Activated naive CD4-positive, alpha-beta T cell treated with anti-CD3 and anti-CD28 coated beads for 36 hours (primary cell): ENCODE measurements around the gene ACAD8. TPM values are rescaled to one million over a fixed set of nuclear protein-coding genes. Genes with fewer than 3 reads are reported as not detected.

Source experiments
- CTCF ChIA-PET: fragments of 350-600 bp; sonication (Branson Sonifier 250); formaldehyde crosslinking; loops from one replicate; lab custom pipeline; 2021; ENCODE audit warnings: antibody characterized with exemption; lab: Charles Lee
- DNase-seq: peaks from one replicate; pipeline ENCODE4 v3.0.0-alpha.2; 2020
- H3K27ac Mint-ChIP-seq: one replicate; pipeline ENCODE4 v1.8.0; 2021; ENCODE audit warnings: mild to moderate bottlenecking, mixed read lengths
- H3K27me3 Mint-ChIP-seq: one replicate; pipeline ENCODE4 v1.8.0; 2021; ENCODE audit warnings: low read depth, mixed read lengths
- H3K36me3 Mint-ChIP-seq: one replicate; pipeline ENCODE4 v1.8.0; 2021; ENCODE audit warnings: low read depth, mixed read lengths
- H3K4me1 Mint-ChIP-seq: one replicate; pipeline ENCODE4 v1.8.0; 2021; ENCODE audit warnings: low read depth, mixed read lengths
- H3K4me3 Mint-ChIP-seq: one replicate; pipeline ENCODE4 v1.8.0; 2021; ENCODE audit warnings: mild to moderate bottlenecking, moderate library complexity, mixed read lengths
- H3K9me3 Mint-ChIP-seq: one replicate; pipeline ENCODE4 v1.8.0; 2021; ENCODE audit warnings: mixed read lengths
- intact Hi-C: fragments of 100-400 bp; cut with micrococcal nuclease; formaldehyde crosslinking; loops from one replicate; pipeline ENCODE4 v1.15.1; 2023
- total RNA-seq, 2 experiments: library from RNA; stranded (reverse); gene quantifications; one replicate each; pipeline ENCODE4 v1.2.3, GENCODE V29; 2021

Gene ACAD8
- total RNA-seq, 2 experiments from 2014 or later = 14.8 to 17.6 TPM

DNA sequence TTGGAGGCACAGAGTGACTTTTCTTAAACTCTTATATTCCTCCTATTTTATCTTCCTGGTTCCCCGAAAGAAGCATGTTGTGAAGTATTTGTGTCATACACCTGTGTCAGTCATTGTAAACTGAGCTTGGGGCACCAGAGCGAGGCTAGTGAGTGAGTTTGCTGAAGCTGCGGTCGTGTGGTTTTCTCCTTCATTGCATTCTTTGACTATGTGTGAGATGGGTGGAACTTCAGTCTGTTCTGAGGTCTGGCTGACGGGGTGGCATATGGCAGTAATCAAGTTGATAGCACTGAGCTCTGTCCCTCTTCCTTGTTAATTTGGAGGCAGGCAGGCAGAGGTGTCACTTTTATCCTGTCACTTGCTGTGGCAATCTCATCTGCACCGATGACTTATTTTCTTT, 24.7 kb upstream of the ACAD8 start:
- peaks cover 54% of the 10 kb centered on the region for H3K4me1 Mint-ChIP-seq
- H3K27ac Mint-ChIP-seq = no peak overlapping the region
- no peaks in the 10 kb centered on the region for H3K27me3 Mint-ChIP-seq
- intact Hi-C loops = no loop called here
- DNase-seq = peak; percentile 56
- no peaks in the 10 kb centered on the region for H3K36me3 Mint-ChIP-seq
- H3K4me3 Mint-ChIP-seq = no peak overlapping the region
- no peaks in the 10 kb centered on the region for H3K9me3 Mint-ChIP-seq
- CTCF ChIA-PET = interaction anchor here (0.8 kb wide), 1 partner anchor 21 kb away, joined by 3 read pairs; no protein-coding TSS in a partner anchor

GRCh38 chr11:134229126-134229790, 24.1 kb upstream of the ACAD8 start:
- intact Hi-C loops = no loop called here
- H3K4me3 Mint-ChIP-seq = no peak overlapping the region

DNA sequence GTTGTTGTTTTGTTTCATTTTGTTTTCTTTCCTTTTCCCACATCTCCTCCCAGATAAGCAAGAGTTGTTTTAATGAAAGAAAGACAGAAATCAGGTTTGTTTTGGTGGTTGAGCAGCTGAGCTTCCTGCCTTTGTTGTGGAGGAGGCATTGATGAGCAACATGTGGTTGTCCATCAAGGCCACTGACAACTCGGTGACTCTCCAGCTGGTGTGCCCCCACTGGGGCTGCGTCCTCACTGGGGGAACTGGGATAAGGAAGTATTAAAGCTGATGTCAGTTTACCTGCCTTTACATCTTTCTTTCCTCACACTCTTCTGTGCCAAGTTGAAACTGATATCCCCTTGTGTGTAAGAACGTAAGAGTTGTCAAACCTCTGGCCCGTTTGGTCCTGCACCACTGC, 23.0 kb upstream of the ACAD8 start:
- Mint-ChIP-seq H3K4me3 (no peak overlapping the region), H3K9me3 (no peaks in the 10 kb centered on the region), H3K27ac (no peak overlapping the region), H3K4me1 (peaks cover 54% of the 10 kb centered on the region), H3K36me3 (peaks cover 3% of the 10 kb centered on the region), H3K27me3 (no peaks in the 10 kb centered on the region)
- CTCF ChIA-PET = interaction anchor here (1.0 kb wide), 1 partner anchor 13 kb away, joined by 3 read pairs; no protein-coding TSS in a partner anchor
- DNase-seq = no peak
- intact Hi-C loops = no loop called here

More at GRCh38 chr11:134229126-134229790, 24.1 kb upstream of the ACAD8 start:
- H3K9me3 Mint-ChIP-seq = no peaks in the 10 kb centered on the region
- no peak overlapping the region for H3K27ac Mint-ChIP-seq
- H3K36me3 Mint-ChIP-seq = no peaks in the 10 kb centered on the region
- DNase-seq = no peak
- H3K4me1 Mint-ChIP-seq = peaks cover 54% of the 10 kb centered on the region
- CTCF ChIA-PET = interaction anchor here (0.8 to 1.0 kb wide), 2 partner anchors 14 to 20 kb away, joined by 3 read pairs; no protein-coding TSS in a partner anchor
- no peaks in the 10 kb centered on the region for H3K27me3 Mint-ChIP-seq

DNA sequence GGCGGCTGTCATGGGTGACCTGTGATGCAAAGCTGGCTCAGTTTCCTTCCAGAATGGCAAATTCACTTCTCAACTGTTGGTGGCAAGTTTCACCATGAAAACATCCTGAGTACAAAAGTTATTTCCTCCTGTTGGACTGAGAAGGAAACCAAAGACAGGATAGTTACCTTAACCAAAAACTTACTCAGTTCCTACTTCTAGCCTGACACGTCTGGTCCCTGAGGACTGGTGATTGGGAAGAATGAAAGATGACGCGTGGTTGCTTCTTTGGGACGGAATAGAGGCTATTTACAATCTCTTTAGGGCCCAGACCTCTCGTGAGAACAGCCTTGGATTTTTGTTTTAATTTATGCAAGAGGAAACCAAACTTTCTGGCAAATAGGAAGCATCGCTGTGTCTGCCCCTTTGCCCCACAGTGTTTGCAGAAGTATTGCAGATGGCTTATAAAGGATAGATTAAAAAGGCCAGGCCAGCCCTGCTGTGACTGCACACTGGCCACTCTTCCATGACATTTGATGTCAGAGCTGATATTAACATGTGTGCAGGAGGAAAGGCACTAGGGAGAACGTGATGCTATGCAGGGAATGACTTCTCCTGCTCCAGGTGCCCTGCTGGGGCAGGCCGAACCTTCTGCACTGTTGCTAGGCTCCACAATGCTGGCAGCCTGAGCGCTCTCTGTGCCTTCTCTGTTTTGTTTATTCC, 21.3 kb upstream of the ACAD8 start:
- CTCF ChIA-PET = no interaction called here
- Mint-ChIP-seq H3K4me1 (peaks cover 37% of the 10 kb centered on the region), H3K36me3 (peaks cover 3% of the 10 kb centered on the region), H3K4me3 (no peak overlapping the region), H3K27me3 (no peaks in the 10 kb centered on the region), H3K27ac (no peak overlapping the region), H3K9me3 (no peaks in the 10 kb centered on the region)
- intact Hi-C loops = no loop called here
- no peak for DNase-seq

GRCh38 chr11:134233729-134234179, 19.6 kb upstream of the ACAD8 start:
- H3K27ac Mint-ChIP-seq = no peak overlapping the region
- H3K4me3 Mint-ChIP-seq = no peak overlapping the region
- H3K9me3 Mint-ChIP-seq = no peaks in the 10 kb centered on the region
- peaks cover 12% of the 10 kb centered on the region for H3K36me3 Mint-ChIP-seq
- no peak for DNase-seq
- CTCF ChIA-PET = interaction anchor here (1.2 to 1.6 kb wide), 2 partner anchors 10 to 28 kb away, joined by 3 to 6 read pairs; no protein-coding TSS in a partner anchor
- intact Hi-C loops = no loop called here
- H3K27me3 Mint-ChIP-seq = no peaks in the 10 kb centered on the region
- peaks cover 21% of the 10 kb centered on the region for H3K4me1 Mint-ChIP-seq

DNA sequence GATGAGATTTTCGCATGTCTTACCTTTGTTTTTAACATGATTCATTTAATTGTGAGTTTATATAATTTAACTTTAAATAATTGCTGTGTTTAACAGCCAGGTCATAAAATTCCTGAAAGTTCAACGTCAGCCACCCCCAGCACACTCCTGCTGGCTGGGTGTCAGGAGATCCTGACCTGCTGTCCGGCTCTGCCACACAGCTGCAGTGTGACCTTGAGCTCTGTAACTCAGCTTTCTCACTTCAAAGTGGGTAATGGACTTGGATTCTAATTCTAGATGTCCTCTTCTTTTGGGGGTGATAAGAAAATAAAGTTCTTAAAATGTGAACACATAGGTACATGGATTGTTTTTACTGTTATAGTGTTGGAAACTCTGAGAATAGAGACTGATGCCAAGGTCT, 18.0 kb upstream of the ACAD8 start:
- H3K4me3 Mint-ChIP-seq = no peak overlapping the region
- H3K27me3 Mint-ChIP-seq = no peaks in the 10 kb centered on the region
- peaks cover 12% of the 10 kb centered on the region for H3K36me3 Mint-ChIP-seq
- no peak overlapping the region for H3K27ac Mint-ChIP-seq
- H3K4me1 Mint-ChIP-seq = peaks cover 6% of the 10 kb centered on the region
- intact Hi-C loops = no loop called here
- DNase-seq = no peak
- CTCF ChIA-PET = interaction anchor here (1.6 kb wide), 1 partner anchor 26 kb away, joined by 6 read pairs; no protein-coding TSS in a partner anchor
- no peaks in the 10 kb centered on the region for H3K9me3 Mint-ChIP-seq

GRCh38 chr11:134236834-134237556, 16.4 kb upstream of the ACAD8 start:
- CTCF ChIA-PET = interaction anchor here (0.7 kb wide), 1 partner anchor 14 kb away, joined by 3 read pairs; no protein-coding TSS in a partner anchor
- H3K27ac Mint-ChIP-seq = peak overlapping the region; percentile 1
- H3K27me3 Mint-ChIP-seq = no peaks in the 10 kb centered on the region
- H3K9me3 Mint-ChIP-seq = no peaks in the 10 kb centered on the region
- no peaks in the 10 kb centered on the region for H3K4me1 Mint-ChIP-seq
- peaks cover 12% of the 10 kb centered on the region for H3K36me3 Mint-ChIP-seq
- intact Hi-C loops = no loop called here
- H3K4me3 Mint-ChIP-seq = no peak overlapping the region
- no peak for DNase-seq

DNA sequence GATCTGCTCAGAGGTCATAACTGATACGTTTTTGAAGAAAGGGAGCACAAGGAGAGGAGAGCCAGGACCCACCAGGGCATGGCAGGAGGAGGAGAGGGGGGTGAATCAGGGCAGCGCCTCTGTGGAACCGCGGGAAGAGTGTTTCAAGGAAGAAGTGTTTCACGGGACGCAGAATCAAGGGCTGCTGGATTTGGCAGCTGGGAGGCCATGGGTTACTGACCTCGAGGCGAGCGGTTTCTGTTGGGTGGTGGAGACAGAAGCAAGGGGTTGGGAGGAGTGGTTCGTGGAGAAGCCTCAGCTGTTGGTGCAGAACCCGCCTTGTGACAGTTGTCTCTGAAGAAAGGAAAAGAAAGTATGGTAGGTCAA, 15.8 kb upstream of the ACAD8 start:
- Mint-ChIP-seq H3K27ac (peak overlapping the region; percentile 1), H3K4me1 (no peaks in the 10 kb centered on the region), H3K27me3 (no peaks in the 10 kb centered on the region), H3K4me3 (no peak overlapping the region), H3K36me3 (peaks cover 13% of the 10 kb centered on the region), H3K9me3 (no peaks in the 10 kb centered on the region)
- intact Hi-C loops = no loop called here
- DNase-seq = no peak
- CTCF ChIA-PET = interaction anchor here (0.7 kb wide), 1 partner anchor 13 kb away, joined by 3 read pairs; no protein-coding TSS in a partner anchor

GRCh38 chr11:134238956-134239355, 14.4 kb upstream of the ACAD8 start:
- H3K36me3 Mint-ChIP-seq = peaks cover 14% of the 10 kb centered on the region
- no peaks in the 10 kb centered on the region for H3K4me1 Mint-ChIP-seq
- CTCF ChIA-PET = no interaction called here
- no peaks in the 10 kb centered on the region for H3K27me3 Mint-ChIP-seq
- no peaks in the 10 kb centered on the region for H3K9me3 Mint-ChIP-seq
- intact Hi-C loops = no loop called here
- DNase-seq = no peak
- H3K27ac Mint-ChIP-seq = no peak overlapping the region
- H3K4me3 Mint-ChIP-seq = no peak overlapping the region

DNA sequence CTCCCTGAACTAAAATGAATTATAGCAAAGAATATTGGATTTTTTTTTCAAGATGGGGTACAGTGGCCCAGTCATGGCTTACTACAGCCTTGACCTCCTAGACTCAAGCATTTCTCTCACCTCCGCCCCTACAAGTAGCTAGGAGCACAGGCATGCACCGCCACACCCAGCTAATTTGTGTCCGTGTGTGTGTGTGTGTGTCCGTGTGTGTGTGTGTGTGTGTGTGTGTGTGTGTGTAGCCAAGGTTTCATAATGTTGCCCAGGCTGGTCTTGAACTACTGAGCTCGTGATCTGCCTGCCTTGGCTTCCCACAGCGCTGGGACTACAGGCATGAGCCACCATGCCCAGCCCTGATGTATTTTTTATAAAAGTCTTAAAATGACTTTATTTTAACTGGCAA, 12.8 kb upstream of the ACAD8 start:
- H3K4me3 Mint-ChIP-seq = no peak overlapping the region
- no peak for DNase-seq
- H3K36me3 Mint-ChIP-seq = peaks cover 18% of the 10 kb centered on the region
- H3K9me3 Mint-ChIP-seq = no peaks in the 10 kb centered on the region
- no peak overlapping the region for H3K27ac Mint-ChIP-seq
- CTCF ChIA-PET = interaction anchor here (0.6 to 1.1 kb wide), 3 partner anchors 34 to 204 kb away, joined by 3 to 4 read pairs (median 3); no protein-coding TSS in a partner anchor
- intact Hi-C loops = no loop called here
- H3K4me1 Mint-ChIP-seq = peaks cover 3% of the 10 kb centered on the region
- H3K27me3 Mint-ChIP-seq = no peaks in the 10 kb centered on the region

- no peaks in the 10 kb centered on the region for H3K9me3 Mint-ChIP-seq
- no peak overlapping the region for H3K4me3 Mint-ChIP-seq
- CTCF ChIA-PET = interaction anchor here (1.3 kb wide), 1 partner anchor 18 kb away, joined by 5 read pairs; no protein-coding TSS in a partner anchor
- H3K4me1 Mint-ChIP-seq = peaks cover 3% of the 10 kb centered on the region
- intact Hi-C loops = no loop called here
- no peak overlapping the region for H3K27ac Mint-ChIP-seq
- no peak for DNase-seq
- H3K36me3 Mint-ChIP-seq = peaks cover 25% of the 10 kb centered on the region
- H3K27me3 Mint-ChIP-seq = no peaks in the 10 kb centered on the region
Measured at GRCh38 chr11:134242376-134242775, 11.0 kb upstream of the ACAD8 start.

DNA sequence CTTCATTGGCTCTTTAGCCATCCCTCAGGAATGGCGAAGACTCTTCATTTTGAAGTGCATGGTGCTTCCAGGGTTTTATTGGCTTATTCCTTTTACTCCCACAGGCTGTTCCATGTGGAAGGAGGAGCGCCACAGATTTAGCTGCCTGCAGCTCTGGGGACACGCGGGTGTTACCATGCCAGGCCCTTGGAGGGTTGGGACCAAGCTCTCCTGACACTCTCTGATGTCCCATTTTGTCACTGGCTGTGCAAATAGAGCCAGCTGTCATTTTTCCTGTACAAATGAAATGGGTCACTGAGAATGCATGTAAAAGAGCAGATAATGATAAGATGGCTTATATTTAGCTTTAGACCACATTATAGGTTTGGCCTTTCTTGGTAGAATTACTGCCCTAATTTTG, 9.5 kb upstream of the ACAD8 start:
- no peaks in the 10 kb centered on the region for H3K9me3 Mint-ChIP-seq
- H3K4me3 Mint-ChIP-seq = no peak overlapping the region
- CTCF ChIA-PET = interaction anchor here (0.6 to 1.7 kb wide), 7 partner anchors 10 to 108 kb away, joined by 3 to 6 read pairs (median 3); partner anchors contain the start of gene VPS26B
- no peaks in the 10 kb centered on the region for H3K27me3 Mint-ChIP-seq
- intact Hi-C loops = no loop called here
- peaks cover 3% of the 10 kb centered on the region for H3K4me1 Mint-ChIP-seq
- no peak for DNase-seq
- peak overlapping the region; percentile 72 for H3K27ac Mint-ChIP-seq
- peaks cover 19% of the 10 kb centered on the region for H3K36me3 Mint-ChIP-seq
